GM12878 (cell line): ENCODE results near the gene DDX42.

Source experiments
- EGR1 ChIP-seq, 2 experiments: IDR thresholded peaks; 1 replicate in 1 of 2; 2 replicates in 1 of 2; pipeline ENCODE4 v1.6.1; 2011 to 2012; ENCODE audit warnings: low read depth in 2 of 2, low read length in 2 of 2, borderline replicate concordance in 1 of 2, mild to moderate bottlenecking in 1 of 2, moderate library complexity in 1 of 2
- EZH2 ChIP-seq: IDR thresholded peaks from 2 replicates; pipeline ENCODE4 v1.6.1; 2012; ENCODE audit warnings: low read depth, mild to moderate bottlenecking, control low read depth, inconsistent platforms, low read length, borderline replicate concordance; ENCODE audit not compliant: control insufficient read depth
- KDM1A ChIP-seq: fragments of 200-600 bp; sonication (generic); IDR thresholded peaks from 2 replicates; pipeline ENCODE4 v1.6.1; 2016; ENCODE audit warnings: borderline replicate concordance
- NFYA ChIP-seq: IDR thresholded peaks from 2 replicates; pipeline ENCODE4 v1.6.1; 2011; ENCODE audit warnings: low read depth, mild to moderate bottlenecking, low read length, improper control_type of control experiment, borderline replicate concordance
- TARDBP ChIP-seq: IDR thresholded peaks from 2 replicates; pipeline ENCODE4 v1.6.1; 2016; ENCODE audit warnings: borderline replicate concordance
- ZNF384 ChIP-seq: IDR thresholded peaks from 2 replicates; pipeline ENCODE4 v1.6.1; 2012; ENCODE audit warnings: low read depth, mild to moderate bottlenecking, low read length, improper control_type of control experiment, borderline replicate concordance
- TF ChIP-seq, protein P1 (sequence below): IDR thresholded peaks from 2 replicates; pipeline ENCODE4 v1.6.1; 2012; ENCODE audit warnings: mild to moderate bottlenecking, low read depth, low read length
- TF ChIP-seq, protein P2 (sequence below), 3 experiments: IDR thresholded peaks in 2 of 3; conservative IDR thresholded peaks in 1 of 3; 2 replicates each; pipeline ENCODE4 v1.5.1; 2011; ENCODE audit warnings: low read depth in 3 of 3, low read length in 3 of 3, mild to moderate bottlenecking in 3 of 3, control low read depth in 2 of 3, moderate library complexity in 2 of 3, inconsistent platforms in 1 of 3, mixed read lengths in 1 of 3; ENCODE audit not compliant: control insufficient read depth in 2 of 3, insufficient read depth in 1 of 3; ENCODE audit errors: extremely low read depth in 1 of 3

DNA sequence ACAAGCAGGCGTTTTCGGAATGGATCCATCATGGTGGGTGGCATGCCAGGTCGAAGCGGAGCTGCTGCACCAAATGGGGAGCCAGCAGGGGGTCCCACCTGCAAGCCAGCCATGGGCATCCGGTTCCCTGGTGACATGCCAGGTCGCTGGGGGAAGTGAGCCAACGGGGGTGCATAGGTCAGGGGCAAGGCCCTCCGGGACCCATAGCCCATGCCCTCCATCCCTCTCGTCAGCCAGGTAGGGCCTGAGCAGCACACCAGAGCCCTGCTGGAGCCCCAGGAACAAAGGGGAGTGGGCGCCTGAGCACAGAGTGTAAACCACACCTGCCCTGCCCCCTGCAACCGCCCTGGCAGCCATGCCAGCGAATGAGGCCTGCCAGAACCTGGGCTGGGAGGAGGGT, 63.5 kb downstream of the DDX42 start:
- TF ChIP-seq ZNF384 (no peak), TARDBP (no peak), EZH2 (no peak), KDM1A (no peak), EGR1 (IDR thresholded peaks at IDR 0.05; ENCODE audit: borderline replicate concordance in 1 of 2, low read depth in 2 of 2, low read length in 2 of 2) (no peak), NFYA (no peak)
- TF ChIP-seq, protein P1, sequence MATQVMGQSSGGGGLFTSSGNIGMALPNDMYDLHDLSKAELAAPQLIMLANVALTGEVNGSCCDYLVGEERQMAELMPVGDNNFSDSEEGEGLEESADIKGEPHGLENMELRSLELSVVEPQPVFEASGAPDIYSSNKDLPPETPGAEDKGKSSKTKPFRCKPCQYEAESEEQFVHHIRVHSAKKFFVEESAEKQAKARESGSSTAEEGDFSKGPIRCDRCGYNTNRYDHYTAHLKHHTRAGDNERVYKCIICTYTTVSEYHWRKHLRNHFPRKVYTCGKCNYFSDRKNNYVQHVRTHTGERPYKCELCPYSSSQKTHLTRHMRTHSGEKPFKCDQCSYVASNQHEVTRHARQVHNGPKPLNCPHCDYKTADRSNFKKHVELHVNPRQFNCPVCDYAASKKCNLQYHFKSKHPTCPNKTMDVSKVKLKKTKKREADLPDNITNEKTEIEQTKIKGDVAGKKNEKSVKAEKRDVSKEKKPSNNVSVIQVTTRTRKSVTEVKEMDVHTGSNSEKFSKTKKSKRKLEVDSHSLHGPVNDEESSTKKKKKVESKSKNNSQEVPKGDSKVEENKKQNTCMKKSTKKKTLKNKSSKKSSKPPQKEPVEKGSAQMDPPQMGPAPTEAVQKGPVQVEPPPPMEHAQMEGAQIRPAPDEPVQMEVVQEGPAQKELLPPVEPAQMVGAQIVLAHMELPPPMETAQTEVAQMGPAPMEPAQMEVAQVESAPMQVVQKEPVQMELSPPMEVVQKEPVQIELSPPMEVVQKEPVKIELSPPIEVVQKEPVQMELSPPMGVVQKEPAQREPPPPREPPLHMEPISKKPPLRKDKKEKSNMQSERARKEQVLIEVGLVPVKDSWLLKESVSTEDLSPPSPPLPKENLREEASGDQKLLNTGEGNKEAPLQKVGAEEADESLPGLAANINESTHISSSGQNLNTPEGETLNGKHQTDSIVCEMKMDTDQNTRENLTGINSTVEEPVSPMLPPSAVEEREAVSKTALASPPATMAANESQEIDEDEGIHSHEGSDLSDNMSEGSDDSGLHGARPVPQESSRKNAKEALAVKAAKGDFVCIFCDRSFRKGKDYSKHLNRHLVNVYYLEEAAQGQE = no peak
- TF ChIP-seq, protein P2, sequence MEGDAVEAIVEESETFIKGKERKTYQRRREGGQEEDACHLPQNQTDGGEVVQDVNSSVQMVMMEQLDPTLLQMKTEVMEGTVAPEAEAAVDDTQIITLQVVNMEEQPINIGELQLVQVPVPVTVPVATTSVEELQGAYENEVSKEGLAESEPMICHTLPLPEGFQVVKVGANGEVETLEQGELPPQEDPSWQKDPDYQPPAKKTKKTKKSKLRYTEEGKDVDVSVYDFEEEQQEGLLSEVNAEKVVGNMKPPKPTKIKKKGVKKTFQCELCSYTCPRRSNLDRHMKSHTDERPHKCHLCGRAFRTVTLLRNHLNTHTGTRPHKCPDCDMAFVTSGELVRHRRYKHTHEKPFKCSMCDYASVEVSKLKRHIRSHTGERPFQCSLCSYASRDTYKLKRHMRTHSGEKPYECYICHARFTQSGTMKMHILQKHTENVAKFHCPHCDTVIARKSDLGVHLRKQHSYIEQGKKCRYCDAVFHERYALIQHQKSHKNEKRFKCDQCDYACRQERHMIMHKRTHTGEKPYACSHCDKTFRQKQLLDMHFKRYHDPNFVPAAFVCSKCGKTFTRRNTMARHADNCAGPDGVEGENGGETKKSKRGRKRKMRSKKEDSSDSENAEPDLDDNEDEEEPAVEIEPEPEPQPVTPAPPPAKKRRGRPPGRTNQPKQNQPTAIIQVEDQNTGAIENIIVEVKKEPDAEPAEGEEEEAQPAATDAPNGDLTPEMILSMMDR (IDR thresholded peaks at IDR 0.05 in 2 of 3, conservative IDR thresholded peaks at IDR 0.05 in 1 of 3; ENCODE audit: control insufficient read depth in 2 of 3, extremely low read depth in 1 of 3, insufficient read depth in 1 of 3, low read depth in 3 of 3, low read length in 3 of 3) = no peak
